GM21381 (cell line): Measurements from ENCODE around the gene ABL2.

ENCODE experiments used
- ATAC-seq: cut with Tn5 transposase; IDR thresholded peaks from one replicate; pipeline ENCODE4 v1.9.1; 2021; ENCODE audit warnings: mild to moderate bottlenecking, moderate library complexity; ENCODE audit not compliant: unreplicated experiment

The ABL2 gene

GRCh38 chr1:179095924-179096323 is 133.6 kb downstream of the ABL2 start:
- no peak for ATAC-seq

DNA sequence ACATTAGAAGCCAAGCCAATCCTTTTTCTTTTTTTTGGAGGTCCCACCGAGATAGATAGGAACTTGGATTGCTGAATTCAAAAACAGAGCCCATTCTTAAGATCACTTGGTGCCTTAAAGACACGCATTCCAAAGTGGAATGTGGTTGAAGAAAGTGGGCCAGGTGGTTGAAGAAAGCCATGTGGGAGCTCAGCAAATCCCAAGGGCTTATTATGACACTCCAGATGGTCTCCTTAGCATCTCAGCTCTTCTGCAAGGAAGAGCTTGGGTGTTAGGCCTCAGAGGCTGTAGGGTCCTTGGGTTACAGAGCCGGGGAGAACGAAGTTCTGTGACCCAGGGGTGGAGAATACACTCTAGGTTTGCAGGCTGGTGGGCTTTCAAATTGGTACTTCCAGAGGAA is 134.1 kb downstream of the ABL2 start:
- ATAC-seq: no peak

- no peak for ATAC-seq
Measured at GRCh38 chr1:179094818-179095217, 134.7 kb downstream of the ABL2 start.

- no peak for ATAC-seq
Measured at GRCh38 chr1:179092896-179093461, 136.5 kb downstream of the ABL2 start.

GRCh38 chr1:179091691-179092165 is 137.7 kb downstream of the ABL2 start:
- ATAC-seq: no peak

GRCh38 chr1:179090923-179091322 is 138.6 kb downstream of the ABL2 start:
- no peak for ATAC-seq

DNA sequence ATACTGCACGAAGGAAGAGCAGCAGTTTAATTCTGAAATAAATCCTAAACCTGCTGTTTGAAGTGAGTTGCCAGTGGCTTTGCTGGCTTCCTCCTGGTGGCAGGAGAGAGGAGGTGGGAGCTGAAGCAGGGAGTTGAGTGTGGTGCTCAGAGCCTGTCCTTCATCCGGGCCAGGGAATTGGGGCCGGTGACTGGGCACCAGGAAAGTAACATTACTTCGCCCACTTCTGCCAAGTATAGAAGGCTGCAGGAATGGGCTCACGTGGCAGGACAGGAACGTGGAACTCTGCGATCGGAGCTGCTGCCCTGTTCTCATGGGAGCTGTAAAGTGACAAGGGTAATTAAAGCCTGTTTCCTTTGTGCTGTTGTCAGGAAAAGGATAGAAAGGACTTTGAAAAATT is 139.0 kb downstream of the ABL2 start:
- no peak for ATAC-seq

DNA sequence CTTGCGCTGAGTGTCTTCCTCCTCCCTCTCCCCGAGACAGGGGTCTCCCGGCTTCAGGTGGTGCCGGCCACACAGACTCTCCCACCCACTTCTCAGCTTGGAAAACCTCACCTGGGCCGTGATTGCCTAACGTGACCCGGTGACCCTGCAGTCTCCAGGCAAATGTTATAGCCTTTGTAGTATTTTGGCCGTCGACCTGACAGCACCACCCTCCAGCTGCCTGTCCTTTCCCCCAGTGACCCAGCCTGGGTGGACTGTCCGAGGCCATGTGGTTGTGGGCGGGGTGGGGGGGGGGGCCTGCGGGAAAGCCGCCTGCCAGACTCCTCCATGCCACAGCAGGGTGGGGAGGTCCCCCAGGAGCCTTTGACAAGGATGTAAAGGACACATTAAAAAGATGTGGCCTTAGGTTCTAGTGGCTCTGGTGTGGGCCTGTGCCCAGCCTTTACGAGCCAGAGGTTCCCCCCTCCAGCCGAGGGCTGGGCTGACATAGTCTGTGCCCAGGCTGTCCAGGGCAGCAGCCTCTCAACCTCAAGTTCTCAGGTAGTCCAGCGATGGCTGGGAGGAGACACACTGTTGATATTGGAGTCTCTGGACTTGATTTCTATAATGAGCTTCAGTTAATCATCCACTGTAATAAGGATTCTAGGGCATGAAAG is 139.5 kb downstream of the ABL2 start:
- ATAC-seq: no peak

DNA sequence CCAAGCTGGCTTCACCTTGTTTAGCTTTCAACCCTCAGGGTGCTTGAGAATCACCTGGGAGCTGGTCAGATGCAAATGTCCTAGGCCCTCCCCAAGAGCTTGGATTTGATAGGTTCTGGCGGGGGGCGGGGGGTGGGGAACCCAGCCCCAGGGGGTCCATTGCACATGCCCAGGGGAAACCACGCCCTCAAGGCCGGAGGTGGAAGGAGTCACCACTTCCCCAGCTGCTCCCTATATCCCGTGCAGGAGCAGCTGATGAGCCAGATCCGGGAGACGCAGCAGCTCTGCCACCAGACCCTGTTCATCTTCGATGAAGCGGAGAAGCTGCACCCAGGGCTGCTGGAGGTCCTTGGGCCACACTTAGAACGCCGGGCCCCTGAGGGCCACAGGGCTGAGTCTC is 141.8 kb downstream of the ABL2 start:
- ATAC-seq: no peak

DNA sequence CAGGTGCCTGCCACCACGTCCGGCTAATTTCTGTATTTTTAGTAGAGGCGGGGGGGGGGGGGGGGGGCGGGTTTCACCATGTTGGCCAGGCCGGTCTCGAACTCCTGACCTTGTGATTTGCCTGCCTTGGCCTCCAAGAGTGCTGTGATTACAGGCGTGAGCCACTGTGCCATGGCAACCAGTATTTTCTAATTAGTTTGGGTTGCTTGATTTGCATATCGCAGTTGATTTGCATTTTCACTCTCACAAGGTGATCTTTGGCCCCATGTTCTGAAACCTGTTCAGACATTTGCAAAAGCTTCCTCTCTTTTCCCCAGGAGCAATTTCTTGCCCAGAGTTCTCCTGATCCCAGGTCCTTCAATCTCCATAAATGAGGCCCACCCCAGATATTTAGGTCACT is 145.9 kb downstream of the ABL2 start:
- no peak for ATAC-seq

GRCh38 chr1:179082999-179083335 is 146.5 kb downstream of the ABL2 start:
- ATAC-seq: no peak

DNA sequence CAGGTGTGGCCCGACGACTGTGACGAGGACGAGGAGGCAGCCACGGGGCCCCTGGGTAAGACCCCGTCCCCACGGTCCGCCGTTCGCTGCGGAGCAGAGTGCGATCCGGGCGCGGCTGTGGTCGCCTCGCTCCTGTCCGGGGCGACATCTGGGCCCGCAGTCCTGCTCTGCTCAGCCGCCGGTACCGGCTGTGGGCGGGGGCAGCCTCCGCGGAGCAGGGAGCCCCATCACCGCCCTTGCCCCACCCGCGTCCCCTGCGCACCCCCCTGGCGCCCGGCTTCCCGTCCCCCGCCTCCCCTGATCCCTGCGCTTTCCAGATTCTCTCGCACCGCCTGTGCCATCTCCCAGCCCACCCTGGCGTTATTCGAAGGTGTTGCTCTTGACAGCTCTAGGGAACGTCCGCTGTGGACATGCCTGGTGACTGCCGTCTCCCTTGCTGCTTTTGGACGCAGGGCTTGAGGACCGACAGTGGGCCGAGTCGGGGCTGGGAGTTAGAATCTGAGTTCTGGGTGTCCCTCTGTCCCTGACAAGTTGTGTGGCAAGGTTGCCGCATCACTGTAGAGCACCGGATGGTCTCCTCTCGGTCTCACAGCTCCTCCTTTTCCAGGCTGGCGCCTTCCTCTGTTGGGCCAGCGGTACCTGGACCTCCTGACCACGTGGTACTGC is 147.0 kb downstream of the ABL2 start:
- ATAC-seq: peak; percentile 7

- ATAC-seq: peak; percentile 87
Measured at GRCh38 chr1:179081687-179082332, 147.7 kb downstream of the ABL2 start, which contains the start of gene TOR3A. TSS of gene TOR3A (plus strand) at chr1:179082070. CDS start at chr1:179082129, 59 bp downstream.

GRCh38 chr1:179080866-179081686 is 148.4 kb downstream of the ABL2 start:
- no peak for ATAC-seq

GRCh38 chr1:179079113-179079761 is 150.2 kb downstream of the ABL2 start:
- no peak for ATAC-seq

DNA sequence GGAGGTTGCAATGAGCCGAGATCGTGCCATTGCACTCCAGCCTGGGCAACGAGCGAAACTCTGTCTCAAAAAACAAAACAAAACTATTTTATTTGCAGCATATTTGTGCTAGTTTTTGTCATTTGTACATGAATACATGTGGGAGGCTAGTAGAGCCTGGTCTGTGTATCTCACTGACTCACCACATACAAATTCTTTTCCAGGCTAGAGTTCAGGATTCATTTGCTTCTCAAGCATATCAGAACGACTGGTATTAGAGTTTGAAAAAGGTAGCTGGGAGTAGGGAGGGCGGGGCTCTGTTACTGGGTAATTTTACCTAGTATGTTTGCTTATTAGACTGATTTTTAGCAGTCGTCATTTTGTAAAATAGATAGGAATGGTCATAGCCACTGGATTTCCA is 152.1 kb downstream of the ABL2 start:
- ATAC-seq: no peak

DNA sequence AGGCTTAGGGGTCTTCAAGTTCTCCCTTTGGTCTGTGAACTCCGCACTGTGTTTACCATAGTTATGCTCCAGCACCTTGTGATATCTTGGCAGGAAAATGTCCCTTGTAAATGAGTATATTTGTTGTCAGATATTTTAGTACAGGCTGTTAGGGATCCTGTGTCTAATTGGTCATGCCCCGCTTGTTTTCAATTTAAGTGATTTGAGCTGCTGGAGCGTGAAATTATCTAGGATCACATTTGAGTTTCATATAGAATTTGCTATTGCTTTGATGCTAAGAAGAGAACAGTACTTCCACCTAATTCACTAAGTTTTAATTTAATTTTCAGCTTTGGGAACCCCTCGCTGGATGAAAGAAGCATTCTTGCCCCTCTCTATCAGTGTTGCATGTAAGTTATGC is 163.0 kb downstream of the ABL2 start:
- no peak for ATAC-seq

GRCh38 chr1:179061360-179062282 is 167.9 kb downstream of the ABL2 start:
- ATAC-seq: no peak
